ENCODE data around the gene PDE6C. TPM values are rescaled to one million over a fixed set of nuclear protein-coding genes. Genes with fewer than 3 reads are reported as not detected.
A peak's percentile ranks its signal among the peaks of the same experiment; 100 is the strongest.

PDE6C gene
- total RNA-seq, 1 experiment from 2014 or later = not detected

DNA sequence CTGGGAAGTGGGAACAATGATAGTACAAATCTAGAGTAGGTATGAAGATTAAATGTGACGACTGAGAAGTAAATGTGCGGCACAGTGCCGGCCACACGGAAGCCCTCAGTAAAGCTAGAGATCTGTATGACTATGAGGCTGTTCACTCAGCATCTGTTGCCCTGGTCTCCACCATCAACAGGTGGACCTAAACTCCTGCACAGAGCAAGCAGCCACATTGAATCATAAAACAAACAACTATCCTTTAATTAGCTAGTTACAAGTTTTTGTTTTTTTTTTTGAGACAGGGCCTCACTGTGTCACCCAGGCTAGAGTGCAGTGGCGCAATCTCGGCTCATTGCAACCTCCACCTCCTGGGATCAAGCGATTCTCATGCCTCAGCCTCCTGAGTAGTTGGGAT, 27.9 kb upstream of the PDE6C start:
- Histone ChIP-seq H3K9me3 (ENCODE audit: control insufficient read depth, insufficient read depth, low read depth, low read length) (peaks cover 6% of the 10 kb centered on the region; the same call in 1 of the 2 replicates), H3K4me1 (ENCODE audit: control insufficient read depth, insufficient read depth, low read length) (0 out of 2 replicates have a peak, but pooled peaks cover 3% of the 10 kb centered on the region), H3K27me3 (ENCODE audit: control insufficient read depth, insufficient read depth, low read length) (no peaks in the 10 kb centered on the region), H3K36me3 (ENCODE audit: control insufficient read depth, insufficient read depth, low read length) (no peaks in the 10 kb centered on the region), H3K4me3 (ENCODE audit: low read depth in 2 of 2, low read length in 2 of 2) (no peak overlapping the region), H3K27ac (ENCODE audit: low read length) (no peak overlapping the region)
- in situ Hi-C loops (cut with HindIII; ENCODE audit: low pct_unique_long_range_greater_than_20kb, low sequenced_read_pairs) (no loop called here), intact Hi-C loops (cut with micrococcal nuclease; ENCODE audit: unreplicated experiment) (no loop called here)
- CTCF ChIA-PET = no interaction called here
- POLR2A ChIA-PET = no interaction called here
- DNase-seq (ENCODE audit: low read depth, low spot score) (no peak), ATAC-seq (0 out of 2 replicates have a peak, but pooled peaks have one; percentile 35)
- TF ChIP-seq, protein P1, sequence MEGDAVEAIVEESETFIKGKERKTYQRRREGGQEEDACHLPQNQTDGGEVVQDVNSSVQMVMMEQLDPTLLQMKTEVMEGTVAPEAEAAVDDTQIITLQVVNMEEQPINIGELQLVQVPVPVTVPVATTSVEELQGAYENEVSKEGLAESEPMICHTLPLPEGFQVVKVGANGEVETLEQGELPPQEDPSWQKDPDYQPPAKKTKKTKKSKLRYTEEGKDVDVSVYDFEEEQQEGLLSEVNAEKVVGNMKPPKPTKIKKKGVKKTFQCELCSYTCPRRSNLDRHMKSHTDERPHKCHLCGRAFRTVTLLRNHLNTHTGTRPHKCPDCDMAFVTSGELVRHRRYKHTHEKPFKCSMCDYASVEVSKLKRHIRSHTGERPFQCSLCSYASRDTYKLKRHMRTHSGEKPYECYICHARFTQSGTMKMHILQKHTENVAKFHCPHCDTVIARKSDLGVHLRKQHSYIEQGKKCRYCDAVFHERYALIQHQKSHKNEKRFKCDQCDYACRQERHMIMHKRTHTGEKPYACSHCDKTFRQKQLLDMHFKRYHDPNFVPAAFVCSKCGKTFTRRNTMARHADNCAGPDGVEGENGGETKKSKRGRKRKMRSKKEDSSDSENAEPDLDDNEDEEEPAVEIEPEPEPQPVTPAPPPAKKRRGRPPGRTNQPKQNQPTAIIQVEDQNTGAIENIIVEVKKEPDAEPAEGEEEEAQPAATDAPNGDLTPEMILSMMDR (IDR thresholded peaks at IDR 0.05) = no peak
- TF ChIP-seq SIN3A (IDR thresholded peaks at IDR 0.05; ENCODE audit: borderline replicate concordance, insufficient read depth, low read depth, low read length) = no peak
- TF ChIP-seq TCF7L2 (IDR thresholded peaks at IDR 0.05; ENCODE audit: low read depth, low read length) = no peak
- TF ChIP-seq, protein P2, sequence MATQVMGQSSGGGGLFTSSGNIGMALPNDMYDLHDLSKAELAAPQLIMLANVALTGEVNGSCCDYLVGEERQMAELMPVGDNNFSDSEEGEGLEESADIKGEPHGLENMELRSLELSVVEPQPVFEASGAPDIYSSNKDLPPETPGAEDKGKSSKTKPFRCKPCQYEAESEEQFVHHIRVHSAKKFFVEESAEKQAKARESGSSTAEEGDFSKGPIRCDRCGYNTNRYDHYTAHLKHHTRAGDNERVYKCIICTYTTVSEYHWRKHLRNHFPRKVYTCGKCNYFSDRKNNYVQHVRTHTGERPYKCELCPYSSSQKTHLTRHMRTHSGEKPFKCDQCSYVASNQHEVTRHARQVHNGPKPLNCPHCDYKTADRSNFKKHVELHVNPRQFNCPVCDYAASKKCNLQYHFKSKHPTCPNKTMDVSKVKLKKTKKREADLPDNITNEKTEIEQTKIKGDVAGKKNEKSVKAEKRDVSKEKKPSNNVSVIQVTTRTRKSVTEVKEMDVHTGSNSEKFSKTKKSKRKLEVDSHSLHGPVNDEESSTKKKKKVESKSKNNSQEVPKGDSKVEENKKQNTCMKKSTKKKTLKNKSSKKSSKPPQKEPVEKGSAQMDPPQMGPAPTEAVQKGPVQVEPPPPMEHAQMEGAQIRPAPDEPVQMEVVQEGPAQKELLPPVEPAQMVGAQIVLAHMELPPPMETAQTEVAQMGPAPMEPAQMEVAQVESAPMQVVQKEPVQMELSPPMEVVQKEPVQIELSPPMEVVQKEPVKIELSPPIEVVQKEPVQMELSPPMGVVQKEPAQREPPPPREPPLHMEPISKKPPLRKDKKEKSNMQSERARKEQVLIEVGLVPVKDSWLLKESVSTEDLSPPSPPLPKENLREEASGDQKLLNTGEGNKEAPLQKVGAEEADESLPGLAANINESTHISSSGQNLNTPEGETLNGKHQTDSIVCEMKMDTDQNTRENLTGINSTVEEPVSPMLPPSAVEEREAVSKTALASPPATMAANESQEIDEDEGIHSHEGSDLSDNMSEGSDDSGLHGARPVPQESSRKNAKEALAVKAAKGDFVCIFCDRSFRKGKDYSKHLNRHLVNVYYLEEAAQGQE (IDR thresholded peaks at IDR 0.05; ENCODE audit: insufficient read depth in 1 of 2, low read depth in 2 of 2, low read length in 1 of 2) = no peak
- TF ChIP-seq POLR2AphosphoS5 (IDR thresholded peaks at IDR 0.05; ENCODE audit: low read depth, low read length) = no peak
- BruUV-seq (replicated peaks) = no TSS peak

DNA sequence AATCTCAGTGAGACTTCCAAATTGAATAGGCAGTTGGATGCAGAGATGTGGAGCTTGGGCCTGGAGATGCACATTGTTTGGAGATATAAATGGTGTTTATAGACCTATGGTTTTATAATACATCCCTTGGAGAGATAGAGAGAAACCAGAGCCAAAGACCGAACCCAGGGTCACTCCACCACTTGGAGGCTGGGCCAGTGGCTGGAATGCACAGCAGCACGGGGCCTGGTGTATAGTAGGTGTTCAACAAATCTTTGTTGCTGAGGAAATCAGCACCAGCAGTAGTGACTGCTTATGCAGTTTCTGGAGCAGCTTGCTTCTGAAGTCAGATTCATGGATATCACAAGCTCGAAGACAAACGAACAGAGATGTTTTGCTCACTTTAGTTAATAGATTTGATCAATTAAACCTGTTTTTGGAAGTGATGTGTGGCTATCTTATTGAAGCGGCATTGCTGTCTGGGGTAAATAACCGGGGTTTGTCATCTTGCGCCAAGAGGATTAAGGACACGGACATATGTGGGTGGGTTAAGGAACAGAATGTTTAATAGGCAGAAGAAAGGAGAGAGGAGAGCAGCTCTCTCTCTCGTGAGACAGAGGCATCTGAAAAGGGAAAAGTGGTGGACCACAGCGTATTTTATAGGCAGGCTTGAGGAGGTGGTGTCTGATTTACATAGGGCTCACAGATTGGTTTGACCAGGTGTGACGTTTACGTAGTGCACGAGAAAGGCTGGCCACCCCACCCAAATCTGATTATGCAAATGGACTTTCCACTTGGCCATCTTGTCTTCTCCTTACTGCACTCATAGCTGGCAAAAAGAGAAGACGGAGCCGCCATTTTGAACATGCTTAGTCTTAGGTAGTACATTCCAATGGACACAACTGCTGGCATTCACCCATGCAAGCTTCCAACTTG, 22.4 kb upstream of the PDE6C start:
- no peak for DNase-seq (ENCODE audit: low read depth, low spot score)
- ChIA-PET CTCF (no interaction called here), POLR2A (interaction anchor here (0.6 kb wide), 1 partner anchor 26 kb away, joined by 4 read pairs; no protein-coding TSS in a partner anchor)
- in situ Hi-C loops (cut with HindIII; ENCODE audit: low pct_unique_long_range_greater_than_20kb, low sequenced_read_pairs) = no loop called here
- TF ChIP-seq, protein P1 (IDR thresholded peaks at IDR 0.05) = no peak
- TF ChIP-seq SIN3A (IDR thresholded peaks at IDR 0.05; ENCODE audit: borderline replicate concordance, insufficient read depth, low read depth, low read length) (no peak), TCF7L2 (IDR thresholded peaks at IDR 0.05; ENCODE audit: low read depth, low read length) (no peak), POLR2AphosphoS5 (IDR thresholded peaks at IDR 0.05; ENCODE audit: low read depth, low read length) (no peak)
- TF ChIP-seq, protein P2 (IDR thresholded peaks at IDR 0.05; ENCODE audit: insufficient read depth in 1 of 2, low read depth in 2 of 2, low read length in 1 of 2) = no peak
- no peaks in the 10 kb centered on the region for H3K9me3 ChIP-seq (ENCODE audit: control insufficient read depth, insufficient read depth, low read depth, low read length)
- H3K27ac ChIP-seq (ENCODE audit: low read length) = no peak overlapping the region
- no peak overlapping the region for H3K4me3 ChIP-seq (ENCODE audit: low read depth in 2 of 2, low read length in 2 of 2)
- ATAC-seq = no peak
- no peaks in the 10 kb centered on the region for H3K36me3 ChIP-seq (ENCODE audit: control insufficient read depth, insufficient read depth, low read length)
- intact Hi-C loops (cut with micrococcal nuclease; ENCODE audit: unreplicated experiment) = no loop called here
- BruUV-seq (replicated peaks) = no TSS peak
- no peaks in the 10 kb centered on the region for H3K4me1 ChIP-seq (ENCODE audit: control insufficient read depth, insufficient read depth, low read length)
- no peaks in the 10 kb centered on the region for H3K27me3 ChIP-seq (ENCODE audit: control insufficient read depth, insufficient read depth, low read length)

Data from Panc1 (cell line).